GM12875 (cell line): ENCODE measurements around the gene UBN1.

Experiments used
- H3K4me3 ChIP-seq: one replicate; pipeline ENCODE4 v1.5.1; 2011; ENCODE audit warnings: low read depth, low read length, control low read depth
- TF ChIP-seq, protein P1 (sequence below): IDR thresholded peaks from 2 replicates; pipeline ENCODE4 v1.5.1; 2011; ENCODE audit warnings: low read depth, mild to moderate bottlenecking, control low read depth, inconsistent platforms, low read length, moderate library complexity, borderline replicate concordance; ENCODE audit not compliant: insufficient read depth

The UBN1 gene

DNA sequence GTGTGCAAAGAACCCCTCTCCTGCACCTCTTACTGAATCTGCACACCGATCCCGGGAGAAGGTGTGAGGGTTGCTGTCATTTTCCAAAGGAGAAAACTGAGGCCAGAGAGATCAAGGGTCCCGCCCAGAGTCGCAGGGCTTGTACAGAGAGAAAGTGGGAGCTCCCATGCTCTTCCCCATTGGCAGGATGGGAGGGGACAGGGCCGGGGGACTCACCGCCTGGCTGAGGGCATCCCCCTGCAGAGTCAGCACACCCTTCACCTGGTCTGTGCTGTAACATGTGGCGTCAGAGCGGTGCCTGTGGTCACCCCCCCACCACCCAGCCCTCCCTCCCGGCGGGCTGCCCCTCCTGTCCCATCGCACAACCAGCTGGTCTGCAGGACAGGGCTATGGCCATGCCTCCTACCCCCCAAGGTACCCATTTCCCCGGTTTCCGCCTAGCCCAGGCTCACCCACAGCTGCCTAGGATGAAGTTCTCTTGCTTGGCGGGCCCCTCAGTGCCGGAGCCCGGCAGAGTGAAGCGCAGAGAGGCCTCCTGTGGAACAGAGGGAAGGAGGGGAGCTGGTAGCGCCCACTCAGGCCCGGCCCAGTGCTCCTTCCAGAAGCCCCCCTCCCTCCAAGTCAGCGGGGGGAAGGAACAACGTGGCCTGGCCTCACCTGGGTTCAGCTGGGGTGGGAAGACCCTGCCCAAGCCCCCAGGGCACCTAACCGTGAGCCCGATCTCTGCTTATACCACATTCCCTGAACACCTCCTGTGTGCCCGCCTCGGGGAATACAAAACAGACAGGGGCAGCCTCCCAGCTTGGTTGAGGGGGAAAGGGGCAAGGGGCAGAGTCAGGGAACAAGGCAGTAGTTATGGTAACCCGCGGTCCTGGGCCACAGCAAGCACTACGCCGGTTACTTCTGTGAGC is 46.0 kb upstream of the UBN1 start:
- peak overlapping the region; percentile 76 for H3K4me3 ChIP-seq
- TF ChIP-seq, protein P1, sequence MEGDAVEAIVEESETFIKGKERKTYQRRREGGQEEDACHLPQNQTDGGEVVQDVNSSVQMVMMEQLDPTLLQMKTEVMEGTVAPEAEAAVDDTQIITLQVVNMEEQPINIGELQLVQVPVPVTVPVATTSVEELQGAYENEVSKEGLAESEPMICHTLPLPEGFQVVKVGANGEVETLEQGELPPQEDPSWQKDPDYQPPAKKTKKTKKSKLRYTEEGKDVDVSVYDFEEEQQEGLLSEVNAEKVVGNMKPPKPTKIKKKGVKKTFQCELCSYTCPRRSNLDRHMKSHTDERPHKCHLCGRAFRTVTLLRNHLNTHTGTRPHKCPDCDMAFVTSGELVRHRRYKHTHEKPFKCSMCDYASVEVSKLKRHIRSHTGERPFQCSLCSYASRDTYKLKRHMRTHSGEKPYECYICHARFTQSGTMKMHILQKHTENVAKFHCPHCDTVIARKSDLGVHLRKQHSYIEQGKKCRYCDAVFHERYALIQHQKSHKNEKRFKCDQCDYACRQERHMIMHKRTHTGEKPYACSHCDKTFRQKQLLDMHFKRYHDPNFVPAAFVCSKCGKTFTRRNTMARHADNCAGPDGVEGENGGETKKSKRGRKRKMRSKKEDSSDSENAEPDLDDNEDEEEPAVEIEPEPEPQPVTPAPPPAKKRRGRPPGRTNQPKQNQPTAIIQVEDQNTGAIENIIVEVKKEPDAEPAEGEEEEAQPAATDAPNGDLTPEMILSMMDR = no peak

DNA sequence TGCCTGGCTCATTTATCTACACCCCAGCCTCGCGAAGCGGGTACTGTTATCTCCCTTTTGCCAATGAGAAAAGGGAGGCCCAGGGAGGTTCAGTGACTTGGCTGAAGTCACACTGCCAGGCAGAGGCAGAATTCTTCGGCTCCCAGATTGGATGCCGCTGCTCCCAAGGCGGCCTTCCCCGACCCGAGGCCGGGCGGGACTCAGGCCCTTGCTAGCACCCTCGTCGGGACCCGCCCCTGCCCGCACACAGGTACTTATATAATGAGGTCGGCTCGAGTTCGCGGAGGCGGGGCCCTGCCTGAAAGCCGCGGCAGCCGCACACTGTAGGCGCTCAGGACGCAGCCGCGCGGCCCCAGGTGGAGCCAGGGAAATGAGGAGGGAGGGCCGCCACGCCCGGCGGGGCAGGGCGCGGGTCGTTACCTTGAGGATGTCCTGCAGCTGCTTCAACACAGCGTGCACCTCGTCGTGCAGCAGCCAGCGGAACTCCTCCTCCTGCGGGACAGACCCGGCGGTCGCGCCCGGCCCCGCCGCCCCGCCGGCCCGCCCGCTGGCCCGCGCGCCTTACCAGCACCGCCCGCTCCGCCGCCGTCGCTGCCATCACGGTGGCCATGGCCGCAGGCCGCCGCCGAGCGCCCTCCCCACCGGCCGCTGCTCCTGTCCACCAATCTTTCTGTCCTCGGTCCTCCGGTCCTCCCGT is 45.2 kb upstream of the UBN1 start, which contains the start of gene ROGDI:
TSS of gene ROGDI (minus strand) at position 672 of the 697 bp plus-strand sequence. CDS start at position 610, 62 bp downstream.
- TF ChIP-seq, protein P1 = no peak
- peak within 1 kb of the TSS; percentile 76 for H3K4me3 ChIP-seq

DNA sequence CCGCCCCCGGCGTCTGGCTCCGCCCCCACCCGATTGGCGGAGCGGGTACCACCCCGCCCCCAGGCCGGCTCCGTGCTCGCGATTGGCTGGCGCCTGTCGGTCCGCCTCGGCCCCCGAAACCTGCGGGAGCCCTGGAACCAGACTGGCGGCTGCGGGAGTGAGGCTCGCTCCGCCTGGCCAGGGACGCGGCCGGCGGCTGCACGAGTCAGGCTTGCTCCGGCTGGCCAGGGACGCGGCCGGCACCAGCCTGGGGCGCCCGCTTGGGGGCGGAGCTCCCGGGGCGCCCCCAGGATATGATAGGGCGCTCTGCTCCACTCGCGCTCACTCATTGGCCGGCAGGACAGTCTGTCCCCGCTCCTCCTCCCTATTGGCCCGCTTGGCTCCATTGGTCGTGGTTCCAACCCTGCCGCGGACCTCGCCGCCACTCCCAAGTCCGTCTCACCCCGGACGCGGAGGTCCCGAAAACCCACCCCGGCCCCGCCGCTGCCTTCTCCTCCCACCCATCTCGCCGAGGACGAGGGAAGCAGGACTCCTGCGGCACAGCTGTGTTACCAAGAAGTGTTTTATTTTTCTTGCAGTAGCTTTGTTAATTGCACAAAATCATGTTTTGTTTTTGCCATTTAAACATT is 44.5 kb upstream of the UBN1 start:
- TF ChIP-seq, protein P1 = no peak
- H3K4me3 ChIP-seq = peak overlapping the region; percentile 76

DNA sequence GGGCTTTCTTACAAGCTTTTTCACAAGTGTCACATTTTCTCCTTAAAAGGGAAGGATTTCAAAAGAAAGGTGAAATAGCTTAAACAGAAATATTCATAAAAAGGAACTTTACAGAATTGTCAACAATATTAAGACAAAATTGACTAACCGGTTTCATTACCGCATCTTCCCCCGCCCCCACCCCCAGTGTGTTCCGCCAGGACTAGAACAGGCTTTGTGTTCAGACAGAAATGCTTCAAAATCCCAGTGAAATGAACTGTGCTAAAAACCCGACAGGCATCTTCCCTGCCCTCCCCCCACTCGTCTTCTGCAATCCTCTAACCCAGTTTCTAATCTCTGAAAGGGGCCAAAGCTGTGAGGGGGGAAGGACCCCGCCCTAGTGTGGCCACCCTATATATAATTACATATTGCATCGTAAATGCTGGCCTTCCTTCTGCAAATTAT is 43.9 kb upstream of the UBN1 start:
- TF ChIP-seq, protein P1 = no peak
- no peak overlapping the region for H3K4me3 ChIP-seq

DNA sequence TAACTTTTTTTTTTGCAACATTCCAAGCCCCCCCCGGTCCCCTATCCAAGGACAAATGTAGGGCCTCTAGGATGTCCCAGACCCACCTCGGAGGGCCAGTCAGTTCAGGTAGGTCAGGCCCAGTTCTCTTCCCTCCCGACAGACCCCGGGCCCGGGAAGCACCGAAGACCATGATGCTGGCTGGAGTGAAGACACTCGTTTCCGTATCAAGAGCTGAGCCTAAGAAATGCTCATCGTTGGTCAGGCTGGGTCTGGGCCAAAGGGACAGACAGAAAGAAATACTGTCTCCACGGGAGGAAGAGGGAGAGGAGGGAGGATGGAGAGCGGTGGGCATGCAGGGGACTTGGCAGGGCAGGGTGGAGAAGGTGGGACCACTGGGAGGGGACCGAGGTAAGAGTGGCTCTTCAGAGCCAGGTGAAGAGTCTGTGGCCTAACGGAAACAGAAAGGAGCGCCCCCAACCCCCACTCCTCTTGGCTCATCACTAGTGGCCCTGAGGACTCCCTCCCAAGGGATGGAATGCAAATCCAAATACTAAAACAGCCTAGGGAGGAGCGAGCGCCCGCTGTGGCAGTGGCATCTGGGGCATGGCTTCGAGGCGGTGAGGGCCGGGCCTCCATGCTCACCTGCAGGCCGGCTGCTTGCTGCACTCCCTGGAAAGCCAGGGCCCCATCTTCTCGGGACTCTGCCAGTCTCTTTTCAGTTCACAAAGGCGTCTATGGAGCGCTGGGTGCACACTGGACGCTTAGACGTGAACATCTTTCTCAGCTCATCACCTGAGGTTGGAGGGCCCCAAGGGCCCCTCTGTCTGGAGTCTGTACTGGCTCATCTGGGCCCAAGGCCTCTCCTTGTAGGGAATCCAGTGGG is 43.2 kb upstream of the UBN1 start:
- TF ChIP-seq, protein P1 = no peak
- H3K4me3 ChIP-seq = no peak overlapping the region

DNA sequence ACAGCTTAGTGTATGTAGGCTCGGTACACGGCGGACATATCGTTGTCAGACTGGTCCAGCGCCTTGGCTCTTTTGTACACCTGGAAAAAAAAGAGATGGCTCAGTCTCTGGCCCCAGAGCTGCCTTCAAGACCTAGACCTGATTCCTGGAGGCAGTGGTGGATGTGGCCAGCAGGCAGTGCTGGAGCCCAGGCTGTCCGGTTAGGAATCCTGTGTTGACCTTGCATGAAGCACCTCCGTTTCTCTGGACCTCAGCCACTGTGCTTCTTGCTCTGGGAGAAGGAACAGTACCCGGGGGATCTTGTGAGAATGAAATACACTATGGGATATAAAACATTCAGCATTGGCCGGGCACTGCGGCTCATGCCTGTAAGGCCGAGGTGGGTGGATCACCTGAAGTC is 42.0 kb upstream of the UBN1 start:
- TF ChIP-seq, protein P1 = no peak
- no peak overlapping the region for H3K4me3 ChIP-seq
